ENCODE results near the gene APP.
"Not testable (repeated sequence)": the region's sequence is repeated elsewhere in the genome, so short reads cannot be mapped to it uniquely, and the experiment has no call there.

The APP gene

GRCh38 chr21:26025536-26026512 is 144.7 kb downstream of the APP start:
- no peak overlapping the region for H3K4me3 ChIP-seq (ENCODE audit: low read depth, low read length)

GRCh38 chr21:26023406-26023805 is 147.2 kb downstream of the APP start:
- not testable (repeated sequence) for H3K4me3 ChIP-seq (ENCODE audit: low read depth, low read length)

DNA sequence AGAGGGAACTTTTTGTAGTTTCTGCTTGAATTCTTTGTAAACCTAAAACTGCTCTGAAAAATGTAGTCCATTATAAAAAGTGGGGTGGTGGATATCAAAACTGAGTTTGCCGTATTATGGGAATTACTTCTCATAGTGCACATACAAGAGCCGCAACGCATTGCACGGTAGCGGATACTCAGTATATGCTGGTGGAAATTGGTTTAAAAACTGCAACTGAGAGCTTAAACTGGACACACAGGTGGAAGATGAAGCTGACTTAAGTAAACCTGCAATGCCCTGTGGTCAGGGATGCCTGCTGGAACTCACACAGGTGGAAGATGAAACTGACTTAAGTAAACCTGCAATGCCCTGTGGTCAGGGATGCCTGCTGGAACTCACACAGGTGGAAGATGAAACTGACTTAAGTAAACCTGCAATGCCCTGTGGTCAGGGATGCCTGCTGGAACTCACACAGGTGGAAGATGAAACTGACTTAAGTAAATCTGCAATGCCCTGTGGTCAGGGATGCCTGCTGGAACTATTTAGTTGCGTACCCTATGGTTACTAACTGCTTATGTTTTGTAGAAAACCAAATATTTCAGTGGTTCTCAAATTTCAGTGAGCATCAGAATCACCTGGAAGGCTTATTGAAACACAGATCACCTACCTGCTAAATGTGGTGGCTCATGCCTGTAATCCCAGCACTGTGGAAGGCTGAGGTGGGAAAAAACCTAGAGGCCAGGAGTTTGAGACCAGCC is 147.8 kb downstream of the APP start:
- H3K4me3 ChIP-seq (ENCODE audit: low read depth, low read length) = not testable (repeated sequence)

DNA sequence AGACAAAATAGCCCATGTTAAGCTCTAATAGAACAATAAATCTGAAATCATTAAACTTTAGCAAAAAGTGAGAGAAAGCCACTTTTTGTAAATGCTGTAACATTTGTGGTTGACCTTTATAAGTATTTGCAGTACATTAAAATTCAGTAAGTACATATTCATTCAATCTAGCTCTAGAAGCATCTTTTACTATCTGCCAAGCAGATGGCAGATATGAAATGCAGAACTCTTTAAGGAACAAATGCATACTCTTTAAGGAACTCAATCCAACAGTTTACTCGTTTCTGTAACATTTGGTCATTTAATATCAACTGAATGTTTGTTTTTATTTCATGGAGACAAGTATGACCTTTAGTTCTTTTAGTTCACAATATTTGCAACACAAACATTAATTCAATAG is 150.1 kb downstream of the APP start:
- H3K4me3 ChIP-seq (ENCODE audit: low read depth, low read length) = no peak overlapping the region

DNA sequence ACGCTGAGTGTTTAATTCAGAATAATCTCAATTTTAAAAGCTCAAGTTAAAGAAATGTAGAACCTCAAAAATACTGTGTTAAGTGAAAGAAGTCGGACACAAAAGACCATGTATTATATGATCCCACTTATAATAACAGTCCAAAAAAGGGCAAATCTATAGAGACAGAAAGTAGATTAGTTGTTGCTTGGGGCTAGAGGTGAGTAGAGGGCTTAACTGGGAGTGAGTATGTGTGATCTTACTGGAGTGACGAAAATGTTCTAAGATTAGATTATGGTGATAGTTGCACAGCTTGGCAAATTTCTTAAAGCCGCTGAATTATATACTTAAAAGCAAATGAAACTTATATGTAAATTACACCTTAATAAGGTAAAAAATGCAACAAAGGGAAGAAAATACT is 150.5 kb downstream of the APP start:
- H3K4me3 ChIP-seq (ENCODE audit: low read depth, low read length) = no peak overlapping the region

GRCh38 chr21:26019236-26019635 is 151.3 kb downstream of the APP start:
- H3K4me3 ChIP-seq (ENCODE audit: low read depth, low read length) = no peak overlapping the region

DNA sequence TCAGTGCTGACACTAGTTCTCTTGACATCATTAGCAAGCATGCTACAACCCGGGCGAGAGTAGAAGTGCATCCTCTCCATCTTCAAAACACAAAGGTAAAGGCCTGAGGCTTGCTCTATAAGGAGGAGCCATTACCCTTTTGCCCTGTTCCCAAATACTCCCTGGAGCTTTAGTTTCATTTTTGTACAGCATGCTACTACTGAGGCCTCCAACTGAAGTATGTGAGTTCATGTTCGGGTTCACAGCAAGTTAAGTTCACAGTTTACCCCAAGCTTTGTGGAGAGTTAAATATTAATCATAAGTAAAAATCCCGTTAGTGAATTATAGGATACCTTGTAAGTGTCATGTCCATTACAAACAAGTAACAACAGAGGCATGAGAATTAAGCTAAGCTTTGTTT is 156.6 kb downstream of the APP start:
- H3K4me3 ChIP-seq (ENCODE audit: low read depth, low read length) = no peak overlapping the region

- H3K4me3 ChIP-seq (ENCODE audit: low read depth, low read length) = not testable (repeated sequence)
Measured at GRCh38 chr21:26012482-26012881, 158.1 kb downstream of the APP start.

GRCh38 chr21:26011292-26011940 is 159.2 kb downstream of the APP start:
- no peak overlapping the region for H3K4me3 ChIP-seq (ENCODE audit: low read depth, low read length)

GRCh38 chr21:26007951-26008498 is 162.5 kb downstream of the APP start:
- no peak overlapping the region for H3K4me3 ChIP-seq (ENCODE audit: low read depth, low read length)

GRCh38 chr21:26005464-26005863 is 165.1 kb downstream of the APP start:
- no peak overlapping the region for H3K4me3 ChIP-seq (ENCODE audit: low read depth, low read length)

GRCh38 chr21:26003404-26003803 is 167.2 kb downstream of the APP start:
- H3K4me3 ChIP-seq (ENCODE audit: low read depth, low read length) = no peak overlapping the region

DNA sequence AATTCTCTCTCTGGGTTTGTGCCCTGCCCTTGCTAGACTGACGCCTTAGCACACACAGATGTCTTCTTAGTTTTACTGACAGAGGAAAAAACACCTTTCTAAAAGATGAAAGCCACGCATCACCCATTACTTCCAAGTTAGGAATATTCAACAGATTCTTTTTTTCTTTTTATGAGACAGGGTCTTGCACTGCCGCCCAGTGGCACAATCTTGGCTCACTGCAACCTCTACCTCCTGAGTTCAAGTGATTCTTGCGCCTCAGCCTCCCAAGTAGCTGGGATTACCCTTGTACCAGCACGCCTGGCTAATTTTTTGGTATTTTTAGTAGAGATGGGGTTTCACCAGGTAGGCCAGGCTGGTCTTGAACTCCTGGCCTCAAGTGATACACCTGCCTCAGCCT is 169.2 kb downstream of the APP start:
- no peak overlapping the region for H3K4me3 ChIP-seq (ENCODE audit: low read depth, low read length)

- no peak overlapping the region for H3K4me3 ChIP-seq (ENCODE audit: low read depth, low read length)
Measured at GRCh38 chr21:25999921-26000582, 170.5 kb downstream of the APP start.

DNA sequence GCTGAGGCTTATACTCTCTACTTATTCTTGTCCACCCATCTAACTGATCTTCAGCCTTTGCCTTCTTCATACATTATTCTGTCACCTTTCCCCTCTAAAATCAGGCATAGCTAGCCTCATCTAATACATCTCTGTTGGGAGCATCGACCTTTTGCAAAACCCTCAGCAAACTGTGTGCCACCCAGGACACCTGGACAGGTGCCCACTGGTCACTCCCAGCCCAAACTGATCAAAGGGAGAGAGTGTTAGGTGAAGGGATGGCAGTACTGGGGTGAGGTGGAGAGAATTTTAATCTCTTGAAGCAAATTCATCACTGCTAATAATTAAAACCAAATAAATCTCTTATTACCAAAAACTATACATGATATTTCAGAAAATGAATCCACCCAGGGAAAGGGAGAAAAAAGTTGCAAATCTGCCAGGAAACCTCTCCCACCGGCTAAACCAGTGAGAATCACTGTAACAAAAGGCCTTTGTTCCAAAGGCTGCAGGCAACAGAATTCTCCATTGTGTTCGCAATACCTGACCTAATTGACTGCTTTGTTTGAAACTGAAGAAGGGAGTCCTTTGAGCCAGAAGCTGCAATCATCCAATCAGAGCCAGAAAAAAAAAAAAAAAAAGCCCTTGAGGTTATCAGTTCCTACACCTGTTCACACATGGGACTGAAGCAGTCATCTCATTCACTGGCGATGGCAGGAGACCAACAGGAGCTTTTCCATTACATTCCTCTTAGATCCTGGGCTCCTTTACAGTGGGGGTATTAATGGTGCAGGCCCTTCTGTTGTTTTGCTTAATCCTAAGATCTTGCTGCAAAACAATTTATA is 172.6 kb downstream of the APP start:
- no peak overlapping the region for H3K4me3 ChIP-seq (ENCODE audit: low read depth, low read length)

DNA sequence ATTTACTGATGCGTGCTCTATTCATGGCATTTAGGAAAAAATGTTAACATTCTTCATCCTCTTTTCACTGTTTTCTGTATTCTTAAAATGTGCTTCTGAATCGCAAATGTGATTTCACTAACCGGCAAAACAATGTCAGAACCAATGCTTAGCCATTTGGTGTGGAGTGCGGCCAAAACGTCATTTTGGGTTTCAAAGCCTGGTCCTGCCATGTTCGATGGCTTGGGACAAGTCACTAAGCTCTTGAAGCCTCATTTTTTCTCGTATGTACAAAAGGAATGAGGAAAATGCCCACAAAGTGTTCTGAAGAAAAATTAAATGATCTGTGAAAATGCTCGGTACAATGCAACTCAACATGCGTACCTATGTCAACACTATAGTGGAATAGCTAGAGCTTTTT is 175.3 kb downstream of the APP start:
- no peak overlapping the region for H3K4me3 ChIP-seq (ENCODE audit: low read depth, low read length)

GRCh38 chr21:25994758-25995163 is 175.8 kb downstream of the APP start:
- H3K4me3 ChIP-seq (ENCODE audit: low read depth, low read length) = no peak overlapping the region

DNA sequence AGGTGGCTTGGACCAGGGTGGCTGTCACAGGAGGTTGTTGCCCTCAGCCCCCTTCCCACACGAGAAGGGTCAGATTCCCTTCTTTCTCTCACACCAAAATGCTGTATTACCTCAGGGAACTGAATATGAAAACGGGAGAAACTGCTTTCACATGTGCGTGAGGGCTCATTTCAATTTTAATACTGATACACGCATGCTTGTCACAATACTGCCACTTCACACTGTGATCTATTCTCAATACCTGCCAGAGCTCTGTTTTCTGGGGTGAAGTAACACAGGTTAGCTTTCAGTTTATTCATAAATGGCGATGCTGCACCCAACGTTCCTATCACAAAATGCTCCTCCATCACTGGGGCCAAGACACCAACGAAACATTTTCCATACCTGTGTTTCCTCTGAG is 181.8 kb downstream of the APP start:
- H3K4me3 ChIP-seq (ENCODE audit: low read depth, low read length) = no peak overlapping the region

- H3K4me3 ChIP-seq (ENCODE audit: low read depth, low read length) = no peak overlapping the region
Measured at GRCh38 chr21:25987531-25987930, 183.0 kb downstream of the APP start.

GRCh38 chr21:25986928-25987327 is 183.6 kb downstream of the APP start:
- H3K4me3 ChIP-seq (ENCODE audit: low read depth, low read length) = no peak overlapping the region

Measured in iPS-11a (cell line).